HG02763 (cell line): Measurements from ENCODE around the gene OSBPL8.
"Not testable (repeated sequence)": the region's sequence is repeated elsewhere in the genome, so short reads cannot be mapped to it uniquely, and the experiment has no call there.

Experiments used
- ATAC-seq: cut with Tn5 transposase; IDR thresholded peaks from one replicate; pipeline ENCODE4 v1.9.1; 2021; ENCODE audit warnings: mild to moderate bottlenecking, moderate library complexity; ENCODE audit not compliant: unreplicated experiment

Gene OSBPL8

DNA sequence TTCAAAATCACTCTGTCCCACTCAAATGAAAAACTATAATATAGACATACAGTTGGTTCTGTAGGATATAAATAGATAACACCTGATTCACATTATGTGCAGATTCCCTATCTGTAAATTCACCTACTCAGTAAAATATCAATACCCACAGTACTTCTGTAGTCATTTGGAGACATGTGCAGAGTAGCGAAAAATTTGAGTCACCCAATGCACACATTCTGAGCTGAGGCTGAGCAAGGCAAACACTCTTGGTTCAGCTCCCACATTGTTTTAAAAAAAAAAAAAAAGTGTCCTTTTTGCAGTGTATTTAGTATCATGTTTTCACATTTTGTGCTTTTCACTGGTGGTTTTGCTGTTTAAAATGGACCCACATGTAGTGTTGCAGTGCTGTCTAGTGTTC is 184.1 kb downstream of the OSBPL8 start:
- no peak for ATAC-seq

DNA sequence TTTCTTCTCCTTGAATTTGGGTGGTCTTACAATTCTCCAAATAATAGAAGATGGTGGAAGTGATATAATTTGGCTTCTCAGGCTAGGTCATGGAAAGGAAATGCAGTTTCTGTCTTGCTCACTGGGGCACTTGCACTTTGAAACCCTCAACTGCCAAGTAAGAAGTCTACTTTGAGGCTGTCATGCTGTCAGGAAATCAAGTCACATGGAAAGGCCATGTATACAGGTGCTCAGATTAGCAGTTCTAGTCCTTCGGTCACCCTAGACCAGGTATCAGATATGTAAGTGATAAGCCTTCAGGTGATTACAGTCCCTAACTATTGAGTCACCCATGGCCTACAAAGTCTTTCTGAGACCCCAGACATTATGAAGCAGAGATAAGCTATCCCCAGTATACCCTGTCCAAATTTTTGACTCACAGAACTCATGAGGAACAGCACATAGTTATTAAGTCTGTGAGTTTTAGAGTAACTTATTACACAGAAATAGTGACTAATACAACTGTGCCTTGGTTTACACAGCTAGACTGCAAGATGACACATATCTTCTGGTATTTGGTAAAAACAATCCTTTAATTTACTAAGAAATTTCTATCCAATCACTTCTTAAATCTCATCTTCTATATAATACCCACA is 185.1 kb downstream of the OSBPL8 start:
- no peak for ATAC-seq

DNA sequence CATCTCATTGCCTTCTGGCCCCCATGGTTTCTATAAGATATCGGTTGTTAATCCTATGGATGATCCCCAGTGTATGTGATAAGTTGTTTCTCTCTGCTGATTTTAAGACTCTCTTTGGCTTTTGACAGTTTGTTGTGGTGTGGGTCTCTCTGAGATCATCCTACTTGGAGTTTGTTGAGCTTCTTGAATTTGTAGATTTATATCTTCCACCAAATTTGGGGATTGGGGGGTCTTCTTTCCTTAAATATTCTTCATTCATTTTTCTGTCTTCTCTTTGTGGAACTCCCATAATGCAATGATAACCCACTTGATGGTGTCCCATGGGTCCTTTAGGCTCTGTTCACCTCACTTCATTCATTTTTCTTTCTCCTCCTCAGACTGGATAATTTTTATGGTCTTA is 191.3 kb downstream of the OSBPL8 start:
- no peak for ATAC-seq

DNA sequence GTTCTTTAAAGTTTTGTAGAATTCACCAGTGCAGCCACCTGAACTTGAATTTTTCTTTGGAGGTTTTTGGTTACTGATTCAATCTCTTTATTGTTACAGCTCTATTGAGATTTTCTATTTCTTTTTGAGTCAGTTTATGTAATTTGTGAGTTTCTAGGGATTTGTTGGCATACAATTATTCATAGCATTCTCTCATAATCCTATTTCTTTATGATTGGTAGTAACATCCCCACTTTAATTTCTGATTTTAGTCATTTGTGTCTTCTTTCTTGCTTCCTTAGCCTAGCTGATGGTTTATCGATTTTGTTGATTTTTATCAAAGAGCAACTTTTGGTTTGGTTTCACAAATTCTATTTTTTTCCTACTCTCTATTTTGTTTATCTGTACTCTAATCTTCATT is 193.4 kb downstream of the OSBPL8 start:
- no peak for ATAC-seq

DNA sequence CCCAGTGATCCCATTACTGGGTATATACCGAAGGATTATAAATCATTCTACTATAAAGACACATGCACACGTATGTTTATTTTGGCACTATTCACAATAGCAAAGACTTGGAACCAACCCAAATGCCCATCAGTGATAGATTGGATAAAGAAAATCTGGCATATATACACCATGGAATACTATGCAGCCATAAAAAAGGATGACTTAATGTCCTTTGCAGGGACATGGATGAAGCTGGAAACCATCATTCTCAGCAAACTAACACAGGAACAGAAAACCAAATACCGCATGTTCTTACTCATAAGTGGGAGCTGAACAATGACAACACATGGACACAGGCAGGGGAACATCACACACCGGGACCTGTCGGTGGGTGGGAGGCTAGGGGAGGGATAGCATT is 195.4 kb downstream of the OSBPL8 start:
- ATAC-seq, result not testable (repeated sequence)

DNA sequence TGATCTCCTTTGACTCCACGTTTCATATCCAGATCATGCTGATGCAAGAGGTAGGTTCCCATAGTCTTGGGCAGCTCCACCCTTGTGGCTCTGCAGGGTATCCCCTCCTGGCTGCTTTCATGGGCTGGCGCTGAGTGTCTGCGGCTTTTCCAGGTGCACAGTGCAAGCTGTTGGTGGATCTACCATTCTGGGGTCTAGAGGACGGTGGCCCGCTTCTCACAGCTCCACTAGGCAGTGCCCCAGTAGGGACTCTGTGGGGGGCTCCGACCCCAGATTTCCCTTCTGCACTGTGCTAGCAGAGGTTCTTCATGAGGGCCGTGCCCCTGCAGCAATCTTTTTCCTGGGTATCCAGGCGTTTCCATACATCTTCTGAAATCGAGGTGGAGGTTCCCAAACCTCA is 199.3 kb downstream of the OSBPL8 start:
- ATAC-seq, result no peak

DNA sequence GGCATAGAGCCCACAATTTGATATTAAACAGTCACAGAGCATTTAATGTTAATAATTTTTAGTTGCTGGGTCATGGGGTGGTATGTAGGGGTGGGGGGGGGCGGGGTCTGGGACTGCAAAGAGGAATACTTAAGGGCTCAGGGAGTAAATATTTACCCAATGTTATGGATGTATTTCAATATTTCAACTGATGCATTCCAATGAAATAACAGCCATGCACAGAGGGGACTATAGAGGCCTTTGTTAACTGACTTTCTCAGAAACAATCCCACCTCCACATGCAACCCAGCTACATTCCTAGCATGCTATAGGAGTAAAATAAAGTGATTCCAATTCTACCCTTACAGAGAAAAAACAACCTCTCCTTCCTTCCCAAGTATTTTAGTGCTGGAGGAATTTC is 203.5 kb downstream of the OSBPL8 start:
- no peak for ATAC-seq

DNA sequence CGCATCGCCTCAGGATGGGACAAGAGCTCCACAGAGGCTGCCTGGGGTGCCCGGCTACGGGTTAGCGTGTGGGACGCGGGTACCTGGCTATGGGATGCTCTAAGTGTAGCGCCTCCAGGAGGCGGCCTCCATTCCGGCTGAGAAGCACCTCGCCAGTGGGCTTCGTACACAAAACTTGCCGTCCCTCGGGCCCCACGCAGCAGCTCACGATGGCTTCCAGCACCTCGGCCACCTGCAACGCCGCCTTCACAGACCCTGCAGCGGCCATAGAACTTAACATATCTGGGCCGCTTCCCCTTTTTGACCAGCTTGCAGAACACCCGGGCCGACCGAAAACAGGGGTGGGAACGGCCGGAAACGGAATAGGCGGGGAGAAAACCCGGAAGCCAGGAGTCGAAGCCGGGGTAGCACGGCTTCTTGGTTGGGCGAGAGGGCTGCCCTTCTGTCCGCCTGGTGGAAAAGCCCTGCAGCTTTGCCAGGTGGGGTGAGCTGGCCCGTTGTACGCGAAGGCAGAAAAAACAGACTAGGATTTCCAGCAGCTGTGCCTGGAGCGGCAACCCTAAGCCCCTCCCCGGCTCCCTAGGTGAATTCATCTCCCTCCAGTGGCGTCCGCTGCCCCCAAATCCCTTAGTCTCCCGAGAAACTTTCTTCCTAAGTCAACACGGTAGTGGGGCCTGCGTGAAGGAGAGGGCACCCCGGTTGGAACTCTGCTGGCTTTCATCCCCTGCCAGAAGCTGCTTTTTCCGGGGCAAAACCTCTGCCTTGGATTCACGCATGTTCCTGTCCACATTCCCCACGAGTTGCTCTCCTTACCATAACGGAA is 211.3 kb downstream of the OSBPL8 start, which contains the start of gene BBS10:
Gene BBS10, minus strand, starts transcription at position 337 of the 823 bp plus-strand sequence. Its CDS starts 57 bp downstream, at position 280.
- peak; percentile 98 for ATAC-seq

DNA sequence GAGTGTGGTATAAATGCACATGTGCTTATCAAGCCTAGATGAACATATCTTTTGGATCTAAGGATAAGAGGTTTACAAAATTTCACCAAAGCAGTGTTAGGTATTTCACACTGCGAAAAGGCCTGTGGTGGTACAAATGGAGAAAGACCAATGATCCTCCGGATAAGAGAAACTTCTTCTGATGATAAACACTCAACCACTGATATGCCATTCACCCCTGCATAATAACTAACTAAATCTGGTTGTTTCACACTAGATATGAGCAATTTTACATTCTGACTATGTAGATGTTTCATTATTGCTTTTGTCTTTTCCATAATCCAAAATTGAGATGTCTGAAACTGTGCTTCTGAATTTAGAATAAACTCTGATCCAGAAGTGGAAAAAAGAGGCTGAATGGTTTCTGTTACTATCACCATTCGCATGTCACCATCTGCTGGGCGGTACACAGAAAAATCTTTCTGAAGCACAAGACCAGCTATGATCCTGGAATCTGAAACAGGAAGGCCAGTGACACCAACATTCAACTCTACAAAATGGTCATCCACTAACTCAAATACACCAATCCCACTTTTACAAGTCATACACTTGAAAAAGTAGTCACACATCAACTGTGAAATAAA is 212.7 kb downstream of the OSBPL8 start:
- no peak for ATAC-seq

DNA sequence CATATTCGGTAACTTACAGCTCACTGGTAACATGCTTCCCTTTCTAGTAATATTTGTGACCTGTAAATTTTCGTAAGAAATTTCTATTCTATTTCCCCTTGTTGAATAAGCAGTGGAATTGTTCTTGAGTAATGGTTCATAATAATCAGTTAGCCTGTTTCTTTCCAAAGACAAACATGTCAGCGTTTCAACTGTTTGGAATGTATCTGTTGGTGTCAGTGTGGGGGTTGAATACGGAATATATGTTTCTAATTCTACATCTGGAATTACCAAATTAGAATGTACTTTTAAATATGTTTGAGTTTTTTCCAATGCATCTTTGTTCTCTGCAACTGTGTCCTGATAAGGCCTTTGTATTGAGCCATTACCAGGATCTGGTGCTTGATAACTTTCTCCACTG is 213.3 kb downstream of the OSBPL8 start:
- no peak for ATAC-seq

DNA sequence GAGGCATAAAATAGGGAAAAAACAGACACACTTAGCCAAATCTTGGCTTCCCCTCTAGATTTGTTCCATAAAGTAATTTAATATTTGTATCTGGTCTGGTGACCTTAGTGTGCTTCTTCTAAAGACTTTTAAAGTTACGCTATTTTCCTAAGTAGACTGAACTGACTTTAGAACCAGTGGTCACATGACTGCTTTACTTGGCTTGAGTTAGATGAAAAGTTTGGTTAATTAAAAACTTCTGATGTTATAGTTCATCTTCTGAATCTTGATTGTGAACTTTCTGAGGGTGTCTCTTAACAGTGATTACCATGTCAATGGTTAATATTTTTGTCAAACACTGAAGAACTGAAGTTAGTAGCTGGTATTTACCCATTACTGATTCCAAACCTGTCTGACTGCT is 214.0 kb downstream of the OSBPL8 start:
- no peak for ATAC-seq

DNA sequence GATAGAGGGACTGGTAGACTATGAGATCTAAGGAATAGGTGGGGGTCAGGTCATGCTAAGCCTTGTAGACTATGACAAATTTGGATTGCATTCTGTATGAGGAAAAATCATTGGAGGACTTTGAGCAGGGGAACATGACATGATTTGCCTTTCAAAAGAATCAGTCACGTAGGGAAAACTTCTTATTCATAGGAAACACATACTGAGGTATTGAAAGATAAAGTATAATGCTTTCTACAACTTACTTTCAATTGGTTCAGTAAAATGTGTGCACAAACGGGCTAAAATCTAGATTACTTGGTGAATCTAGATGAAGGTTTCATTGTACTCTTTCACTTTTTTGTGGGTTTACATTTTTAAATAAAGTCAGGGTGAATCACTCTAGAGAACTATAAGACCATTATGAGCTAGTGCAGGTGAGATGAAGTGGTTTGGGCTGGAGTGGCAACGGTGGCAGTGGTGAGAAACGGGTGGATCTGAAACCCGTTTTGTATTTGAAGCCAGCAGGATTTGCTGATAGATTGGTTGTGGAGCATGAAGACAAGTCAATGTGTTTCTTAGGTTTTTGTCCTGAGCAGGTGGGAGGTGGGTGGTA is 218.0 kb downstream of the OSBPL8 start:
- no peak for ATAC-seq

DNA sequence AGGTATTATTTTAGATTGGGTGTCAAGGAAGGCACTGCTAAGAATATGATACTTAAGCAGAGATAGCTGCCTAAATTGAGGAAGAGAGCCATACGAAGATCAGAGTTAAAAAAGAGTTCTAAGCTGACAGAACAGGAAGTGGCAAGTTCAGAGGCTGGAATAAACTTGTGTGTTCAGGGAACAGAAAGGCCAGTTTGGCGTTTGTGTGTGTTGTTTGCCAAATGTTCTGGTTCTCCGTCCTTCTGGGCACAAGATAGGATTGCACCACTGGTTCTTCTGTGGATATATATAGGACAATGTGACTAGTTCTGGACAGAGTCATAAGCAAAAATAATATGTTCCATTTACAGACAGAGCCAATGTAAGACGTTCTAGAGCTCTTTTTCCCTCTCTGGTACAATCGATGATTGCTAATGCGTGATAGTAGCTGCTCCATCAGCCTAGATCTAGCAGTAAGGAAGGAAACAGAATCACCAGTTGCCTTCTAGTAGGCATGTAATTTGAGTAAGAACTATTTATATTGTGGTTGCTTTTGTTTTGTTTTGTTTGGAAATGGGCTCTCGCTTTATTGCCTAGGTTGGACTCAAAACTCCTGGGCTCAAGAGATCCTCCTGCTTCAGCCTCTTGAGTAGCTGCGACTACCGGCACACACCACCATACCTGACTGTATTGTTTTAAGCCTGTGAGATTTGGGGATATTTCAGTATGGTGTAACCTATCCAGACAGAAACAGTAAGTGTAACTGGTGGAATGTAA is 218.7 kb downstream of the OSBPL8 start:
- ATAC-seq, result no peak

DNA sequence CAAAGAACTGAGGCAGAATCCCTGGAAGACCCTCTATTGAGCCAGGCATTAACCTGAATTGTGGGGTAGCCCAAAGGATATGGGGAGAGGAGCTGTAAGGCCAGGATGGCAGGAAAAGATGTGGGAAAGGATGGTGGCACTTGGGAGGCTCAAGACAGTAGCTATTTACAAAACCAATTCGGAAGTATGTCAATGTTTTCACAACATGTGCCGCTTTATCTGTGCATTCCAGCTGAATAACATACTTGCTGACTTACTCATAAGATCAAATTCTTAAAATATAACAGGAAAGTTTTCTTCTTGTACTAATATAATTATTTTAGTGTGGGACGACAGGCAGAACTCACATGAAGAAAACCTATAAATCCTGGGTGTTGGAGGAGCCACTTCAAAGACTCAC is 222.0 kb downstream of the OSBPL8 start:
- no peak for ATAC-seq

DNA sequence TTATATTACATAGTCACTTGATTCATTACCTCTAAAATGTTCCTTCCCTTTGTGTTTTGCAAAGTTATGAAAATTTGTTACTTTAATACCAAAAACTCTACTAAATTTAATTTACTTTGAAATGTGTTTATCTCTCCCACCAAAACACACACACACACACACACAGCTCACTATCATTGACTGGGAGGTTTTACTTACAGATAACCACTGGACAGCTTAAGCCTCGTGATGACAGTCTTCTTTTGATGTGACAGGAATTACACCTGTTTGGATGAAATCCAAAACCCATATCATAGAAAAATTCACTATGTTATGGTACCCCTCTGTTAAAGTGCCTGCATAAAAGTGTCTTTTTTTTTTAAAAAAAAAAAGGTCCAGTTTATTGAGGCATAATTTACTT is 227.0 kb downstream of the OSBPL8 start:
- no peak for ATAC-seq

DNA sequence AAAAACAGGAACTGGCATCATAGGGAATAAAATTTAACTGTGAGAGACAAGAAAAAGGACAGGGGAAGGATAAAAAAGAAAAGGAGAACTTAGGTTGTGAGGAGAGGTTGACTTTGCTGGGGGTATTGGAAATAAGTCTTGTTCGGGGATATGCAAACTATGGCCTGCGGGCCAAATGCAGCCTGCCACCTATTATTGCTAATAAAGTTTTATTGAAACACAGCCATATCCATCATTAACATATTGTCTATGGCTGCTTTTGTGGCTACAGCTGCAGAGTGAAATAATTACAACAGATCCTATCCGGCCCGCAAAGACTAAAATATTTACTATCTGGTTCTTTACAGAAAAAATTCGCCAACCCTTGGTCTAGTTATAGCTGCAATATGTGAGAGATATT is 230.0 kb downstream of the OSBPL8 start:
- no peak for ATAC-seq

DNA sequence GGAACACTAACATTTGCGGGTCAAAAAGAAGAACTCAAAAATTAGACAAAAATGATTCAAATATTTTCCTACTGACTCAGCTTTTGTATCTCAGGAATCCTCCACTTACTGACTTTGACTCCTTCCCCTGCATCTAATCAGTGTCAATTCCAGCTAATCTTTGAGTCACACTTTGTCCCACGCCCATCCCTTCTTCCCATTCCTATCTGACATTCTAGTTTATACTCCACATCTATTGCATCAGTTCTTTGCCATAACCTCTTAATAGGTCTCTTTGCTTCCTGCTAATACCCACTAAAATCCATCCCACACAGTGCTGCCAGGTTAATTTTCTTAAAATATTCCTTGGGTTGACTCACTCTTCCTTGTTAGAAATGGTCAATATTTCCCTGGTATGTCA is 230.4 kb downstream of the OSBPL8 start:
- ATAC-seq, result no peak

DNA sequence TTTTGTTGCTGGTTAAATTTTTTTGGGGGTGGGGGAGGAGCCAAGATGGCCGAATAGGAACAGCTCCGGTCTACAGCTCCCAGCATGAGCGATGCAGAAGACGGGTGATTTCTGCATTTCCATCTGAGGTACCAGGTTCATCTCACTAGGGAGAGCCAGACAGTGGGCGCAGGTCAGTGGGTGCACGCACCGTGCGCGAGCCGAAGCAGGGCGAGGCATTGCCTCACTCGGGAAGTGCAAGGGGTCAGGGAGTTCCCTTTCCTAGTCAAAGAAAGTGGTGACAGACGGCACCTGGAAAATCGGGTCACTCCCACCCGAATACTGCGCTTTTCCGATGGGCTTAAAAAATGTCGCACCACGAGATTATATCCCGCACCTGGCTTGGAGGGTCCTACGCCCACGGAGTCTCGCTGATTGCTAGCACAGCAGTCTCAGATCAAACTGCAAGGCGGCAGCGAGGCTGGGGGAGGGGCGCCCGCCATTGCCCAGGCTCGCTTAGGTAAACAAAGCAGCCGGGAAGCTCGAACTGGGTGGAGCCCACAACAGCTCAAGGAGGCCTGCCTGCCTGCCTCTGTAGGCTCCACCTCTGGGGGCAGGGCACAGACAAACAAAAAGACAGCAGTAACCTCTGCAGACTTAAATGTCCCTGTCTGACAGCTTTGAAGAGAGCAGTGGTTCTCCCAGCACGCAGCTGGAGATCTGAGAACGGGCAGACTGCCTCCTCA is 239.8 kb downstream of the OSBPL8 start:
- not testable (repeated sequence) for ATAC-seq

DNA sequence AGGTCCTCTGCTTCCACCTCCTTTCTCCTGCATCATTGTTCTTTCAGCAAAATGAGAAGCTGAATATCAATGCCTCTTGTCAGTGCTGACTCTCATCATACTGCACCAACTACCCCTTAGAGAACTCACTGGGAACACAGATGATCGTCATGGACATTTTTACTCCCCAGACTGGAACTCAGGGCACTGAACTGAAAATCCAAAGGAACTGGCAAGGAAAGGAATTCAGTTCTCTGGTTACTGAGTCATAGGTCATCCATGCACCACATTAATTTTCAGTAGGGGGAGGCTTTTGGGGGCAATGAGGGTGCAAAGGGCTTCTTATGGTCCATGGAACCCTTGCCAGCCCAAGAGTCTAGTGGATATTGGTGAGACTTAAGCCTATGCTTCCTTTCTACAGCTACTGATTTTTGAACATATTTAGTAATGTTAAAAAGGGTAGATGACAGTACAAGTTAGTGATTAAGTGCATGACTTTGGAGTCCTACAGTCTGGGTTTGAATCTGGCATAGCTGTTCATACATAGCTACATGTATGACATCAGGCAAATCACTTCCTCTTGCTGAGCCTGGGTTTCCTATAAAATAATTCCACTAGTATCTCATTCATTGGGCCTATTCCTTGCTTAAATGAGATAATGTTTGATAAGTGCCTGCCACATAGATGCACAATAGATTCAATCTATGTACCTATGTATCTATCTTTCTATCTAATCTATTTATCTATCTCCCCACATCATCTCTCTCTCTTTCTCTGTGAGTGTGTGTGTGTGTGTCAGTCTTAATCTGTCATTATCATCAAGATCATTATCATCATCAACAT is 240.6 kb downstream of the OSBPL8 start:
- ATAC-seq, result no peak
